ENCODE data around the gene PACS1.

DNA sequence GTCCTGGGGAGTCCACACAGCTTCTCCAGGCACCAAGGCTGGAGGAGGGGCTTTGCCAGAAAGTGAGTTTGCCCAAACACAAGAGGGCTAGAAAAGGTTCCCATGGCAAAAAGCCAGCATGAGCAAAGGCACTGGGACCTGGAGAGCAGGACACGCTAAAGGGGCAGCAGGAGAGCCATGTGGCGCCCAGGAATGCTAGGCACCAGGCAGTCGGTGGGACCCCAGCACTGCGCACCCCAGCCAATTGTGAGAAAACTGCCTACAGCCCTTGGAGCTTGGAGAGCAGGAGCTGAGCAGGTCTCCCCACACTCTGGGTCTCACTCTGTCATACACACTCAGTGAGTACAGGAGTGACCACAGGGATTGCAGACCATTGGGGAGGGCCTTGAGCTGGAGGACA lies 193.2 kb downstream of the PACS1 start:
- TF ChIP-seq, protein P1, sequence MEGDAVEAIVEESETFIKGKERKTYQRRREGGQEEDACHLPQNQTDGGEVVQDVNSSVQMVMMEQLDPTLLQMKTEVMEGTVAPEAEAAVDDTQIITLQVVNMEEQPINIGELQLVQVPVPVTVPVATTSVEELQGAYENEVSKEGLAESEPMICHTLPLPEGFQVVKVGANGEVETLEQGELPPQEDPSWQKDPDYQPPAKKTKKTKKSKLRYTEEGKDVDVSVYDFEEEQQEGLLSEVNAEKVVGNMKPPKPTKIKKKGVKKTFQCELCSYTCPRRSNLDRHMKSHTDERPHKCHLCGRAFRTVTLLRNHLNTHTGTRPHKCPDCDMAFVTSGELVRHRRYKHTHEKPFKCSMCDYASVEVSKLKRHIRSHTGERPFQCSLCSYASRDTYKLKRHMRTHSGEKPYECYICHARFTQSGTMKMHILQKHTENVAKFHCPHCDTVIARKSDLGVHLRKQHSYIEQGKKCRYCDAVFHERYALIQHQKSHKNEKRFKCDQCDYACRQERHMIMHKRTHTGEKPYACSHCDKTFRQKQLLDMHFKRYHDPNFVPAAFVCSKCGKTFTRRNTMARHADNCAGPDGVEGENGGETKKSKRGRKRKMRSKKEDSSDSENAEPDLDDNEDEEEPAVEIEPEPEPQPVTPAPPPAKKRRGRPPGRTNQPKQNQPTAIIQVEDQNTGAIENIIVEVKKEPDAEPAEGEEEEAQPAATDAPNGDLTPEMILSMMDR (IDR thresholded peaks at IDR 0.05), result no peak
- TF ChIP-seq POLR2A (IDR thresholded peaks at IDR 0.05), result no peak
- no peak for TF ChIP-seq EP300 (IDR thresholded peaks at IDR 0.05)
- no peak for TF ChIP-seq POLR2AphosphoS5 (IDR thresholded peaks at IDR 0.05)

All from stomach (tissue), 4 donors.